ENCODE results near the gene OTOP1. TPM values are rescaled to one million over a fixed set of nuclear protein-coding genes. Genes with fewer than 3 reads are reported as not detected.

Gene OTOP1
- total and polyA plus RNA-seq, 10 of the 15 experiments (the other 5 are each of a cell fraction or from before 2014, with no cell fraction given), result not detected

DNA sequence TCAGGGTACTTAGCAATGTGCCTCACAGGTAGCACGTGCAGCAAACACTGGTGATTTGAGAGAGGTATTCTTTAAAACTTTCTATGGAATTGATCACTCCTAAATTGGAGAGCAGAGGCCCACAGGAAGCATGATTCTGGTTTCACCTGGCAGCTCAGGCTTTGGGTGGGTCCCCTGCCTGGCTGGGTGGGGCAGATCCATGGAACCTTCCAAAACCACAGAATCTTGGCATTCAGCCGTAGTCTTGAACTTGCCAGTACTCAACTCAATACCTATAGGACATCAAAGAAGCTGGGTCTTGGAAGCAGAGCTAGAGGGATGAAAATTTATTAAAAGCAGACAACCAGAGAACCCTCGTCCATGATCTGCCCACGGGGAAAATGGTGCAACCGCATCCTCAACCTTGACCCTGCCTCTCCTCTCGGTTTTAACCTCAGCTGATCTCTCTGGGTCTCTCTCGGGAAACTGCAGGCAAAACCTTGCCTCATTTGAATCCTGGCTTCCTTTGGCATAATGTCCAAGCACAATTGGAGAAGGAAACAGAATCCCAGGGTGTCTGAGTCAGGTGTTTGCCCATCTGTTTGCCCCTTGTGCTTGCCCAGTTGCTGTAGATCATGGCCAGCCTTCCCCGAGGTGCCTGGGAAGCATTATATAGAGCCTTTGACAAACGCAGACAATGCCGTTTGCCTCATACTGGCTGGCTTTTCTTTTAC lies 22.9 kb downstream of the OTOP1 start:
- TF ChIP-seq POLR2AphosphoS2 (IDR thresholded peaks at IDR 0.05; ENCODE audit: low read depth, low read length) (no peak), PAX8 (IDR thresholded peaks at IDR 0.05) (no peak), FOS (IDR thresholded peaks at IDR 0.05; ENCODE audit: borderline replicate concordance, extremely low read depth, insufficient read length) (no peak), YBX1 (IDR thresholded peaks at IDR 0.05) (no peak), STAT1 (conservative IDR thresholded peaks at IDR 0.05) (no peak), MEF2B (IDR thresholded peaks at IDR 0.05; ENCODE audit: partially characterized antibody, poor library complexity, severe bottlenecking) (no peak)
- TF ChIP-seq, protein P1, sequence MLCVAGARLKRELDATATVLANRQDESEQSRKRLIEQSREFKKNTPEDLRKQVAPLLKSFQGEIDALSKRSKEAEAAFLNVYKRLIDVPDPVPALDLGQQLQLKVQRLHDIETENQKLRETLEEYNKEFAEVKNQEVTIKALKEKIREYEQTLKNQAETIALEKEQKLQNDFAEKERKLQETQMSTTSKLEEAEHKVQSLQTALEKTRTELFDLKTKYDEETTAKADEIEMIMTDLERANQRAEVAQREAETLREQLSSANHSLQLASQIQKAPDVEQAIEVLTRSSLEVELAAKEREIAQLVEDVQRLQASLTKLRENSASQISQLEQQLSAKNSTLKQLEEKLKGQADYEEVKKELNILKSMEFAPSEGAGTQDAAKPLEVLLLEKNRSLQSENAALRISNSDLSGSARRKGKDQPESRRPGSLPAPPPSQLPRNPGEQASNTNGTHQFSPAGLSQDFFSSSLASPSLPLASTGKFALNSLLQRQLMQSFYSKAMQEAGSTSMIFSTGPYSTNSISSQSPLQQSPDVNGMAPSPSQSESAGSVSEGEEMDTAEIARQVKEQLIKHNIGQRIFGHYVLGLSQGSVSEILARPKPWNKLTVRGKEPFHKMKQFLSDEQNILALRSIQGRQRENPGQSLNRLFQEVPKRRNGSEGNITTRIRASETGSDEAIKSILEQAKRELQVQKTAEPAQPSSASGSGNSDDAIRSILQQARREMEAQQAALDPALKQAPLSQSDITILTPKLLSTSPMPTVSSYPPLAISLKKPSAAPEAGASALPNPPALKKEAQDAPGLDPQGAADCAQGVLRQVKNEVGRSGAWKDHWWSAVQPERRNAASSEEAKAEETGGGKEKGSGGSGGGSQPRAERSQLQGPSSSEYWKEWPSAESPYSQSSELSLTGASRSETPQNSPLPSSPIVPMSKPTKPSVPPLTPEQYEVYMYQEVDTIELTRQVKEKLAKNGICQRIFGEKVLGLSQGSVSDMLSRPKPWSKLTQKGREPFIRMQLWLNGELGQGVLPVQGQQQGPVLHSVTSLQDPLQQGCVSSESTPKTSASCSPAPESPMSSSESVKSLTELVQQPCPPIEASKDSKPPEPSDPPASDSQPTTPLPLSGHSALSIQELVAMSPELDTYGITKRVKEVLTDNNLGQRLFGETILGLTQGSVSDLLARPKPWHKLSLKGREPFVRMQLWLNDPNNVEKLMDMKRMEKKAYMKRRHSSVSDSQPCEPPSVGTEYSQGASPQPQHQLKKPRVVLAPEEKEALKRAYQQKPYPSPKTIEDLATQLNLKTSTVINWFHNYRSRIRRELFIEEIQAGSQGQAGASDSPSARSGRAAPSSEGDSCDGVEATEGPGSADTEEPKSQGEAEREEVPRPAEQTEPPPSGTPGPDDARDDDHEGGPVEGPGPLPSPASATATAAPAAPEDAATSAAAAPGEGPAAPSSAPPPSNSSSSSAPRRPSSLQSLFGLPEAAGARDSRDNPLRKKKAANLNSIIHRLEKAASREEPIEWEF (IDR thresholded peaks at IDR 0.05; ENCODE audit: insufficient replicate concordance, low read depth, low read length), result no peak
- TF ChIP-seq, protein P2, sequence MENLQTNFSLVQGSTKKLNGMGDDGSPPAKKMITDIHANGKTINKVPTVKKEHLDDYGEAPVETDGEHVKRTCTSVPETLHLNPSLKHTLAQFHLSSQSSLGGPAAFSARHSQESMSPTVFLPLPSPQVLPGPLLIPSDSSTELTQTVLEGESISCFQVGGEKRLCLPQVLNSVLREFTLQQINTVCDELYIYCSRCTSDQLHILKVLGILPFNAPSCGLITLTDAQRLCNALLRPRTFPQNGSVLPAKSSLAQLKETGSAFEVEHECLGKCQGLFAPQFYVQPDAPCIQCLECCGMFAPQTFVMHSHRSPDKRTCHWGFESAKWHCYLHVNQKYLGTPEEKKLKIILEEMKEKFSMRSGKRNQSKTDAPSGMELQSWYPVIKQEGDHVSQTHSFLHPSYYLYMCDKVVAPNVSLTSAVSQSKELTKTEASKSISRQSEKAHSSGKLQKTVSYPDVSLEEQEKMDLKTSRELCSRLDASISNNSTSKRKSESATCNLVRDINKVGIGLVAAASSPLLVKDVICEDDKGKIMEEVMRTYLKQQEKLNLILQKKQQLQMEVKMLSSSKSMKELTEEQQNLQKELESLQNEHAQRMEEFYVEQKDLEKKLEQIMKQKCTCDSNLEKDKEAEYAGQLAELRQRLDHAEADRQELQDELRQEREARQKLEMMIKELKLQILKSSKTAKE (IDR thresholded peaks at IDR 0.05; ENCODE audit: low read depth, poor library complexity, severe bottlenecking), result no peak
- TF ChIP-seq, protein P3, sequence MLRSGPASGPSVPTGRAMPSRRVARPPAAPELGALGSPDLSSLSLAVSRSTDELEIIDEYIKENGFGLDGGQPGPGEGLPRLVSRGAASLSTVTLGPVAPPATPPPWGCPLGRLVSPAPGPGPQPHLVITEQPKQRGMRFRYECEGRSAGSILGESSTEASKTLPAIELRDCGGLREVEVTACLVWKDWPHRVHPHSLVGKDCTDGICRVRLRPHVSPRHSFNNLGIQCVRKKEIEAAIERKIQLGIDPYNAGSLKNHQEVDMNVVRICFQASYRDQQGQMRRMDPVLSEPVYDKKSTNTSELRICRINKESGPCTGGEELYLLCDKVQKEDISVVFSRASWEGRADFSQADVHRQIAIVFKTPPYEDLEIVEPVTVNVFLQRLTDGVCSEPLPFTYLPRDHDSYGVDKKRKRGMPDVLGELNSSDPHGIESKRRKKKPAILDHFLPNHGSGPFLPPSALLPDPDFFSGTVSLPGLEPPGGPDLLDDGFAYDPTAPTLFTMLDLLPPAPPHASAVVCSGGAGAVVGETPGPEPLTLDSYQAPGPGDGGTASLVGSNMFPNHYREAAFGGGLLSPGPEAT (IDR thresholded peaks at IDR 0.05; ENCODE audit: low read depth), result no peak
- Histone ChIP-seq H3K4me3 (no peak overlapping the region), H3K4me1 (ENCODE audit: control insufficient read depth, insufficient read depth, low read length) (no peaks in the 10 kb centered on the region), H3K4me2 (ENCODE audit: control insufficient read depth, insufficient read depth) (no peak overlapping the region), H2AFZ (ENCODE audit: control insufficient read depth, low read depth, low read length) (no peak overlapping the region), H3K36me3 (ENCODE audit: control insufficient read depth in 2 of 2, insufficient read depth in 2 of 2, low read length in 1 of 2) (no peaks in the 10 kb centered on the region), H3K9me3 (replicated peaks; ENCODE audit: control insufficient read depth, insufficient read depth, low read length) (no peaks in the 10 kb centered on the region), H3K27ac (ENCODE audit: control insufficient read depth, insufficient read depth) (no peak overlapping the region), H3K9ac (ENCODE audit: control insufficient read depth, insufficient read depth, low read length) (no peak overlapping the region), H4K20me1 (ENCODE audit: control insufficient read depth, insufficient read depth) (no peaks in the 10 kb centered on the region), H3K27me3 (replicated peaks in 1 of 2; ENCODE audit: control insufficient read depth in 2 of 2, insufficient read depth in 2 of 2, low read length in 1 of 2) (peaks cover 1 to 2% of the 10 kb centered on the region in 2 experiments; a peak in 2 of 4 replicates), H3K79me2 (ENCODE audit: control insufficient read depth, insufficient read depth, low read length) (no peaks in the 10 kb centered on the region)
- SMC1A ChIA-PET (ENCODE audit: uncharacterized antibody, unreplicated experiment), result no interaction called here
- no TSS peak for BruUV-seq (replicated peaks)
- intact Hi-C loops (cut with micrococcal nuclease; ENCODE audit: unreplicated experiment), result no loop called here
- 27% methylated on average over 9 of the region's 10 CpGs for WGBS (ENCODE audit: insufficient coverage, insufficient replicate concordance, low lambda C conversion rate, missing lambda C conversion rate)
- DNase-seq (ENCODE audit: low read depth, low spot score) (no peak), FAIRE-seq (no peak), ATAC-seq (no peak)
- in situ Hi-C loops (cut with MboI), result no loop called here
- POLR2A ChIA-PET, result no interaction called here
- RAD21 ChIA-PET (ENCODE audit: unreplicated experiment), result no interaction called here
- CTCF ChIA-PET, result interaction anchor here (1.2 kb wide), 1 partner anchor 21 kb away, joined by 4 read pairs; no protein-coding TSS in a partner anchor
